Stimulated activated CD4-positive, alpha-beta T cell treated with anti-CD3 and anti-CD28 coated beads, Interleukin-4, amount 100 ng/mL, for 4 hours (primary cell): ENCODE data around the gene RGS6.

Experiments used
- DNase-seq, 2 experiments: peaks; one replicate each; pipeline ENCODE4 v3.0.0-alpha.2; 2020

RGS6 gene

DNA sequence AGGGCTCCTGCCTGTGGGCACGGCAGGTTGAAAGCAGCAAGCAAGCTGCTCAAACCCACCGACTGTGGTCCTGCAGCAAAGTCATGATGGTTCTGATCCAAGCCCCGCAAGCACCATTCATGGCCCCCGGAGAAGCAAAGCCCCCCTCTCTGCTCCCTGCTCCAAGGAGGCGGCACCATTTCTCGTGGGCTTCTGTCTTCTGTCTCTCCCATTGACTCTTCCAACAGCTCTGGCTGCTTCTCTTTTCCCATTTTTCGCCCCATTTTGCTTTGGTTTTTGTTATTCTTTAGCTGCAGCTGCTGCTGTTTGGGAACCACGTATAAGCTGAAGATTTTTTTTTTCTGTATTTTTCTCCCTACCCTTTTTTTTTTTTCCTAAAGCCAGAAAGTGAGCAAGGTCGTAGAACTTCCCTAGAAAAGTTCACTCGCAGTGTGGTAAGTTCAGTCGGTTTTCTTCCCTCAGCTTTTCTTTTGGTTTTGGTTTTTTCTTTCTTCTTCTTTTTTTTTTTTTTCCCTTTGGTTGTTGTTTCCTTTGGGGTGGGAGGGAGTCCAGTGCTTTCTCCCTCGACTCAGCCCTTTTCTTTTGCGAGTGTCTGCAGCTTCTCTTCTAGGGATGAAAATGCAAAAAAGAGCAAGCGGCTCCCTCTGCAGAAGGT, 607.6 kb downstream of the RGS6 start:
- no peak for DNase-seq

DNA sequence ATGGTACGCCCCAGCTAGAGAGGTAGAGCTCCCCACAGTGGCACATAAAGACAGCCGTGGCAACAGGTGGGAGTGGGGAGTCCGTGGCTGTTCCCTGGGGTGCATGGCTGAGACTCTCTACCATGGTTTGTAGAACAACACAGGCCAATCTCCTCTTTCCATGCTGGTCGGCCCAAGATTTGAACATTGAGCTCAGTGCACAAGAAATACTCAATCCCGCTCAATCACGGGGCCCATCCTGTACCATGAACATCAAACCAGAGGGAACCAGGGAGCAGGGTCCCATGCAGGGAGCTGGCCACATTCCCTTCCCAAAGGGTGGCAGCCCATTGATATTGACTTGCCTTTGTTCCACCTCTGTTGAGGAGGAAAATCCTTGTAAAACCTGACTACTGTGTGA, 608.6 kb downstream of the RGS6 start:
- DNase-seq = no peak

GRCh38 chr14:72541546-72541945, 609.3 kb downstream of the RGS6 start:
- DNase-seq = no peak

- no peak for DNase-seq
Measured at GRCh38 chr14:72543341-72543740, 611.1 kb downstream of the RGS6 start.

DNA sequence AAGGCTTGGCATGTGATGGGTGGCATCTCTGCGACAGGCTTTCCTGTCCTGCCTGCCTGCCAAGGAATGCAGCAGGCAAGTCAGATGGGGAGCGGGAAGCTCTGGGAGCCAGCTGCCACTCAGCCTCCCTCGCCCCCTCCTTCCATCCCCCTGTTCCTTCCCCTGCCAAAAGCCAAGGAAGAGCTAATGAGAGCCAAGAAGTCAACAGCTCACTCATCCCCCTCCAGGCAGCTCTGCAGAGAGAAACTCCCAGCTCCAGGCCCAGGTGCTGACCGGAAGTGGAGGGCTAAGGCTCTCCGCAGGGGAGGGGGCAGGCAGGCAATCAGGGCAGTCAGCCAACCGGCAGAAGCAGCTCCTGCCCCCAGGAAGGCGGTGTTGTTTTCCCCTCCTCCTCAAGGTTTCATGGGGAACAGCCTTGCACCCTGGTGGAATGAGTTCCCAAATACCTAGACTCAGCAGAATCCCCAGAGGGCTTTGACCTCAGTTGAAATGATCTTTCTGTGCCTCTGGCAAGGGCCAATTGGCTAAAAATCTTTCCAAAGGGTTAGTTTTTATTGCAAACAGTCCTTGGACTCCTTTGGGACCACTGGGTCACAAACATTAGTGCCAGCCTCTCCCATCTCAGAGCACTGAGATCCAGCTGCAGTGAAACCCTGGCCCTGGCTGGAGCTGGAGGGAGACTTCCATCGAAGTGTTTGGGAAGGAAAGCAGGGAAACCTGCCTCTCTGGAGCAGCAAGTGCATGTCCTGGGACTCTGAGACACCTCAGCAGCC, 612.6 kb downstream of the RGS6 start:
- DNase-seq = no peak

GRCh38 chr14:72545411-72546311, 613.4 kb downstream of the RGS6 start:
- no peak for DNase-seq

DNA sequence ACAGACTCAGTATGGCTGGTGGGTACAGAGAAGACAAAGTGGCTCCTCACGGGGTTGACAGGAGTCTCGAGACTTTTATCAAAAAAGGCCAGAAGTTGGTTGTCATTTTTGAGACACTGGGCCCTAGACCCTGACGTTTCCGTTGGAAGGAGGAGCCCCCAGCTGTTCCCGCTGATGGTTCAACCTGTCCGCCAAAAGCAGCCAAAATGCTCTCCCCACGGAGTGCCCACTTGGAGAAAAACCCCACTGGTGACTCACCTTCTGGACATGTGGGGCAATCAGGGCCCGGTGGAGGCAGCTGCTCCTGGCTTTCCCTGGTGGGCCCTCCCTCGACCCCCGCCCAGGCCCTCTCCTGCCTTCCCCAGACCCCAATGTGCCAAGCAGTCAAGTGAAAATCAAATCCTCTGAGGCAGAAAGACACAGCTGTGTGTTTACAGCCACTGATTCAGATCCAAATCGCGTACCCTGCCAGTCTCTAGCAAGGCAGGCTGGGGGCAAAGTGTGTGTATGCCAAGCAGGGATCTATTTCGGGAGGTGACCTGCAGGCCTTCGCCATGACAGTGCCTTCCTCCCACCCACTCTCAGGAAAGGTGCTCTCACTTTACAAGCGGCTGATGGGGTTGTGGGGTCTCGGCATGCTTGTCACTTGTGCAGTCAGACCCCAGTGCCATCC, 614.3 kb downstream of the RGS6 start:
- DNase-seq = no peak

DNA sequence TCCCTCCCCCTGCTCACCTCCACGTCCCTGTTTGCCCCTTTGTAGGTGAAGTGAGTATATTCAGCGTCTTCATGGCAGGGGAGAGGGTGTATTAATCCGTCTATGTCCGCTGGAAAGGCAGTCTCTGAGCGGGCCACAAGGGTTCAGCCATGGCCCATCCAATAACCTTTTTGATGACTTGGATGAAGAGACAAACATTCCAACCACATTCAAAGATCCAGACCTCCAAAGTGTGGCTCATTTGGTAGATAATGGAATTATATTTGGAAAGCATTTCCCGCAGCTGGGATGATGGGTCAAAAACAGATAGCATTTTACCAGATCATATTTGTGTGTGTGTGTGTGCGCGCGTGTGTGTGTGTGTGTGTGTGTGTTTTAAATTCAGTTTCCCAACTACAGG, 615.8 kb downstream of the RGS6 start:
- DNase-seq = no peak

DNA sequence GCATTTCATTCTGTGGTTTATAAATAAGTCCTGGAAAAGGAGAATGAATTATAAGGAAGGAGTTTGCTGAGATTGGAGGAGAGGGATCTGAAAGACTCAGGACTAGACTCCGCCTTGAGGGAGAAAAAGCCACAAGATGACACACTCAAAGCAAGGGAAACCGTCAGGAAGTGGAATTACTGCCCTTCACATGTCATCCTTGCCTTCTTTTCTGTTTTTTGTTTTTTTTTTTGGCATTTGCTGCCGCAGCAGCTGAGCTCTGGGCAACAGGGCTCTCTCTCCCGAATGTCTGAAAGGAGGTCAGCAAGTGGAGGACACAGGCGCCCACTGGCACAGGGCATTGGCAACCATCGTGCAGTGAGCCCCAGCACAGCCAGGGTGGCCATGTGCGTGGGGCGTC, 616.8 kb downstream of the RGS6 start:
- DNase-seq = no peak

- no peak for DNase-seq
Measured at GRCh38 chr14:72549854-72550253, 617.6 kb downstream of the RGS6 start.

DNA sequence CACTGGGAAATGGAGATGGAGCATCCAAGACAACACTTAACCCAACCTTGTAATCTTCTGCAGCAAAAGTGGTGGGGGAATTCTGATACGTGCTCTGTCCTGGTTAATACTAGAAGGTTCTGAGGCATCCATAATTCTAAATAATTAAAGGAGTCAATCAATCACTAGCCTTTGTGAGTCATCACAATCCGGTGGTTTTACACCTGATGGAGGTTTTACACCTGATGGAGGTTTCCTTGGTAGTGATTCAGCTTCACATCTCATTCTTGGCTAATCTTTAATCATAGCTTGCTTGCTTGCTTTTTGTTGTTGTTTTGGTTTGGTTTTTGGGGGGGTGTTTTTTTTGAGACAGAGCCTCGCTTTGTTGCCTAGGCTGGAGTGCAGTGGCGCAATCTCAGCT, 618.3 kb downstream of the RGS6 start:
- DNase-seq = no peak

GRCh38 chr14:72552236-72552635, 620.0 kb downstream of the RGS6 start:
- DNase-seq = no peak

- DNase-seq = no peak
Measured at GRCh38 chr14:72553161-72553560, 620.9 kb downstream of the RGS6 start.

DNA sequence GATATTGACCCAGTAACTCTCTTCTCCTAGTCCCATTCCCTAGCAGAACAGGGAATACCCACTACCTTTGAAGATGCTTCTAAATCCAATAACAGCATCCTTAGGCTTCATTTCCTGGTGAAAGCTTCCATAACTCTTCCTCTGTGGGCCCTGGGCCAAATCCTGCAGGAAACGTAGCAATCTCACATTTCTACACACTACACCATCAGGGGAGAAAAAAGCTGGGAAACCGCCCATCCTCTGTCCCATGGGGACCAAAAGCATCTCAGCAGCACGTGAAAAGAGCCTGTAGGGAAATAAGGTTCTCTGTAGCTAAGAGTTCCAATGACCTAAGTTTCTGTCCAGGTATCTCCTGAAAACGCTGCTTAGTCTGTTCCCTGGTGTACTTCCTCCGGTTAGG, 621.4 kb downstream of the RGS6 start:
- no peak for DNase-seq

DNA sequence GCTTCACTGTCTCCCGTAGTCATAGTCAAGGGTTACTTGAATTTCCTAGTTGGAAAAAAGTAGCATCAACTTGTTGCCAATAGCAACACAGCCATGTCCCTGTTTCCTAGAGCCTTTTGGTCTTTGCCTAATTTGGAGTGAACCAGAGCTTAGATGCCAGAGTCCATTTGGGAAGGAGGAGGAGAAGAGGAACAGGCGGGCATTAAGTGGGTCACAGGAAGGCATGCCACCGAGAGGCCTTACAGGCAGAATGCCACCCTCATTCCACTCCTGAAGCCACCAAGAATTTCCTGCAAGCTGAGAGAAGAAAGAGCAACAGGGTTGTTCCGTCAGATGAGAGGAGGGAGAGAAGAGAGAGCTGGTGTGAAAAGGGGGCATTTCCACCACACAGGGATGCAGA, 622.2 kb downstream of the RGS6 start:
- no peak for DNase-seq

- no peak for DNase-seq
Measured at GRCh38 chr14:72554994-72555608, 622.9 kb downstream of the RGS6 start.

DNA sequence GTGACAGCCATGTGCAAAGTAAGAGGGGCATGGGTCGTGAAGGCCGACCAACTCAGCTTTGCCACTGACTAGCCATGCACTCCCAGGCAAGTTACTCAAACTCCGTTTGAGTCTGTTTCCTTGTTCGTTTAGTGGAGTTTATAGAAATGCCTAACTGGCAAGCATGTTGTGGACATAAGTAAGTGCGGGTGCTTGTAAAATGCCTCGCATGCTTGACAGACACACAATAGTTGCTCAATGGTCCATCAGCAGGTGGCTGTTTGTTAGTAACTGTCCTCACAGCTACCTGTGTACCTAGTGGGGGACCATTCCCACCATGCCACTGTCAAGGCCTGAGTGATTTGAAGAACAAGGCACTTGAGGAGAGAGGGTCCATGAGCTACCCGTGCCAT, 623.4 kb downstream of the RGS6 start:
- DNase-seq = no peak

DNA sequence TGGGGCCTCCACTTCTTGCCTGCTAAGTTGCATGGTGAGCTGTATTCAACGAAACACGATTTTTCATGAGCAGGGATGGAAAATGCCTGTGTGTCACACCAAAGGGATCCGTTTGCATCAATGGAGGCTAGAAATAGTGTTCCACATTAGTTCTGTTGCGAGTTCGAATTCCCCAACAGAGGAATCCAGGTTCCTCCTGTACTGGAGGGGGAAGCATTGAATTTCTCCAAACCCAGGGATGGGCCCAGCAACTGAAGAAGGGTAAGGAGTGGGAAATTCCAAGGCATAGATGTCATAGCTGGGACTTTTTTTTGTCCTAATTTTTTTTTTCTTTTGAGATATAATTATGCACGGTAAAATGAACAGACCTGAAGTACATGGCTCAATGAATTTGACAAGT, 625.4 kb downstream of the RGS6 start:
- no peak for DNase-seq

DNA sequence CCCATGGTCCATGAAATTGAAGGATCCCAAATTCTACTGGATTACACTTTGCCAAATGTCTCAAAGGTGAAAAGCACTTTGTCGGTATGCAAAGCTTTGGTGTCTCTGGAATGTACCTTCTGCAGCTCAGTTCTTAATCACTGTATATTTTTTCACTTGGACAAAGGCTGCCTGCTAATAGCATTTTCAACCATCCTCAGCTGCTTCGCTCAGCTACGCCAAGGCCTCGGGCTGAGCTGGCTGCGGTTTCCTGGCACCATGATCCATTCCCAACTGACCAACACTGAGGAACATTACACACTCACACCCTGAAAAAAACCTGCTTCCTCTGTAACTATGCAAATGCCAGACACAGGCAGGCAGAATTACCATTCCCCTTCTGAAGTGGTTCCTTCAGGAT, 626.5 kb downstream of the RGS6 start:
- no peak for DNase-seq

DNA sequence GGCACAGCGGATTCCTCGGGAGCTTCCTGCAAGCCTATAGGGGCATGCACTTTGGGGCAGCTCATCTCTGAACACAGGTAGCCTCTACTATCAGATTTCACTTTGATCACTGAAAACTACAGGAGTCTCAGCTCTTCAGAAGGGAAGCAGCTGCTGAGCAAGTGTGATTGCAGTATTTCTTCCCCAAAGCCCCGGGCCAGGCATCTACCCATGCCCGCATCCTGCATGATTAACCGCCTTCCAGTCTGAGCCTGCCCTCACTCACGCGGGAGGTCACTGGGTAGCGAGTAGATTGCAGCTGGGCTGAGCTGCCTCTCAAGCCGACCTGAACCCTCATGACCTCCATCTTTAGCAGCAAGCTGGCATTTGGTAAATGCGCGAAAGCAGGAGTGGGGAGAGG, 627.0 kb downstream of the RGS6 start:
- DNase-seq = no peak

DNA sequence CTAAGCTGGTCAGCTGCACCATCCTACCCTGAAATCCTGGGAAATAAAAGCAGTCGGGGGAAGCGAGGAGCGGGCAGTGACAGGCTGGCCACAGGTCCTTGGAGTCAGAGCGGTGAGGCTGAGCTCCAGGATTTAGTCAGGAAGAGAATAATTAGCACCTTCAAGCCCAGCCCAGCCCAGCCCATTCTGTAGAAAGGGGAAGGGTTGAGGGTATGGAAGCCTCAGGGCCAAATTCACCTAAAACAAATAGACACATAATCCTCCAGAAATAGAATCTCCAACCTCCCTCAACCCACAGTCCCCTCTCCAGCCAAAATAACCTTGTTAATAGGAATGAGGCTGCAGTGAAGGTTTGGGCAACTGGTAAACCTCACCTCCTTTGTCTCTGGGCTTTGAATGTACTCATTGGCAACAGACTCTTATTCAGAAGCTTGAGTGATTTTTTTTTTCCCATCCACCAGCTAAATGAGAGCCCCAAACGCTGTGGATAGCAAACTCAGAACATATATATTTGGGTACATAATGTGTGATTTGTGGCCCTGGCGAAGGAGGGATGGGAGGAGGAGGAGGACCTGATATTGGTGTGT, 627.5 kb downstream of the RGS6 start:
- DNase-seq = no peak

GRCh38 chr14:72560331-72560730, 628.1 kb downstream of the RGS6 start:
- no peak for DNase-seq
